IMR-90 (cell line): Measurements from ENCODE around the gene NR1H2. TPM values are rescaled to one million over a fixed set of nuclear protein-coding genes. Genes with fewer than 3 reads are reported as not detected.

Source experiments
- ATAC-seq: fragments of 200-7000 bp; cut with Tn5 transposase; 2 replicates; pipeline ENCODE4 v1.9.1; 2020; ENCODE audit warnings: low read depth, mild to moderate bottlenecking, moderate library complexity
- BruUV-seq: library from RNA; stranded (reverse); fragments of 400-500 nt; replicated peaks from 2 replicates; lab custom pipeline; 2021; lab: Mats Ljungman, UMichigan
- CTCF ChIA-PET: fragments of 300-600 bp; formaldehyde crosslinking; extraction: SDS; loops from one replicate; lab custom pipeline; 2021; ENCODE audit warnings: antibody characterized with exemption; lab: Yijun Ruan, JAX
- POLR2A ChIA-PET: fragments of 300-600 bp; sonication (Branson Sonifier 250); formaldehyde crosslinking; loops from one replicate; lab custom pipeline; 2022; ENCODE audit warnings: antibody characterized with exemption; ENCODE audit not compliant: unreplicated experiment; lab: Charles Lee
- DNase-seq: peaks from one replicate; pipeline ENCODE4 v3.0.0; 2013
- H2AFZ ChIP-seq: replicated peaks from 2 replicates; pipeline ENCODE3; 2013; ENCODE audit warnings: low read length, mild to moderate bottlenecking; ENCODE audit not compliant: poor library complexity
- H2AK5ac ChIP-seq: 2 replicates; pipeline ENCODE4 v1.6.1; 2013; ENCODE audit warnings: low read depth, low read length, inconsistent platforms
- H2AK9ac ChIP-seq: replicated peaks from 2 replicates; pipeline ENCODE3; 2013; ENCODE audit warnings: mild to moderate bottlenecking, low read depth, low read length, moderate library complexity; ENCODE audit not compliant: poor library complexity
- H2BK120ac ChIP-seq: 2 replicates; pipeline ENCODE4 v1.6.1; 2013; ENCODE audit warnings: low read depth, low read length, inconsistent platforms
- H2BK15ac ChIP-seq: 3 replicates; pipeline ENCODE4 v1.6.1; 2013; ENCODE audit warnings: low read depth, low read length, inconsistent platforms
- H2BK20ac ChIP-seq: 2 replicates; pipeline ENCODE4 v1.6.1; 2013; ENCODE audit warnings: low read depth, mild to moderate bottlenecking, inconsistent platforms, low read length, moderate library complexity
- H2BK5ac ChIP-seq: 2 replicates; pipeline ENCODE4 v1.6.1; 2013; ENCODE audit warnings: mild to moderate bottlenecking, low read depth, low read length, inconsistent platforms; ENCODE audit not compliant: poor library complexity, severe bottlenecking
- H3K14ac ChIP-seq: replicated peaks from 2 replicates; pipeline ENCODE4 v1.6.1; 2013; ENCODE audit warnings: low read depth, low read length, inconsistent platforms
- H3K18ac ChIP-seq: 2 replicates; pipeline ENCODE4 v1.6.1; 2013; ENCODE audit warnings: low read depth, low read length, control low read depth
- H3K23ac ChIP-seq: 2 replicates; pipeline ENCODE4 v1.6.1; 2013; ENCODE audit warnings: low read depth, low read length, inconsistent platforms
- H3K27ac ChIP-seq: 2 replicates; pipeline ENCODE4 v1.5.1; 2013; ENCODE audit warnings: mild to moderate bottlenecking, control low read depth, low read length; ENCODE audit not compliant: insufficient read depth
- H3K27me3 ChIP-seq: 2 replicates; pipeline ENCODE4 v1.6.1; 2013; ENCODE audit warnings: low read length; ENCODE audit not compliant: control insufficient read depth, insufficient read depth
- H3K36me3 ChIP-seq: 2 replicates; pipeline ENCODE4 v1.6.1; 2013; ENCODE audit warnings: low read length, mixed read lengths; ENCODE audit not compliant: control insufficient read depth, insufficient read depth
- H3K4ac ChIP-seq: 2 replicates; pipeline ENCODE4 v1.6.1; 2013; ENCODE audit warnings: low read depth, low read length, inconsistent platforms
- H3K4me1 ChIP-seq: 2 replicates; pipeline ENCODE4 v1.6.1; 2013; ENCODE audit warnings: low read length, mixed read lengths; ENCODE audit not compliant: control insufficient read depth, insufficient read depth
- H3K4me2 ChIP-seq: 2 replicates; pipeline ENCODE4 v1.6.1; 2013; ENCODE audit warnings: low read depth, mild to moderate bottlenecking, control low read depth, low read length, moderate library complexity
- H3K4me3 ChIP-seq: 2 replicates; pipeline ENCODE4 v1.5.1; 2013; ENCODE audit warnings: low read depth, mild to moderate bottlenecking, control low read depth, low read length, moderate library complexity; ENCODE audit not compliant: insufficient read depth
- H3K56ac ChIP-seq: 2 replicates; pipeline ENCODE4 v1.6.1; 2013; ENCODE audit warnings: low read length, inconsistent platforms; ENCODE audit not compliant: insufficient read depth; ENCODE audit errors: extremely low read depth
- H3K79me1 ChIP-seq, 2 experiments: 2 replicates each; pipeline ENCODE4 v1.6.1; 2013; ENCODE audit warnings: low read length in 2 of 2, inconsistent platforms in 1 of 2, low read depth in 1 of 2
- H3K9ac ChIP-seq: 2 replicates; pipeline ENCODE4 v1.6.1; 2013; ENCODE audit warnings: low read depth, low read length, control low read depth
- H3K9me1 ChIP-seq: 2 replicates; pipeline ENCODE4 v1.6.1; 2013; ENCODE audit warnings: low read length, inconsistent platforms; ENCODE audit not compliant: insufficient read depth
- H3K9me3 ChIP-seq: 2 replicates; pipeline ENCODE4 v1.6.1; 2013; ENCODE audit warnings: low read length; ENCODE audit not compliant: control insufficient read depth, insufficient read depth
- H4K20me1 ChIP-seq: 2 replicates; pipeline ENCODE4 v1.6.1; 2013; ENCODE audit warnings: low read length, inconsistent platforms; ENCODE audit not compliant: insufficient read depth
- H4K5ac ChIP-seq: 2 replicates; pipeline ENCODE4 v1.6.1; 2013; ENCODE audit warnings: mild to moderate bottlenecking, low read depth, low read length, control low read depth
- H4K8ac ChIP-seq, 2 experiments: 2 replicates each; pipeline ENCODE4 v1.6.1; 2013; ENCODE audit warnings: low read depth in 2 of 2, low read length in 2 of 2, control low read depth in 1 of 2, inconsistent platforms in 1 of 2
- H4K91ac ChIP-seq: 2 replicates; pipeline ENCODE4 v1.6.1; 2013; ENCODE audit warnings: low read depth, low read length, inconsistent platforms; ENCODE audit not compliant: insufficient read depth
- BHLHE40 ChIP-seq: fragments of 150-350 bp; IDR thresholded peaks from 2 replicates; pipeline ENCODE4 v1.6.1; 2016; ENCODE audit warnings: mild to moderate bottlenecking, low read depth, low read length
- CEBPB ChIP-seq: IDR thresholded peaks from 2 replicates; pipeline ENCODE4 v1.6.1; 2012; ENCODE audit warnings: low read depth, low read length, improper control_type of control experiment
- CHD1 ChIP-seq: IDR thresholded peaks from 2 replicates; pipeline ENCODE4 v1.6.1; 2012; ENCODE audit warnings: low read depth, low read length, improper control_type of control experiment
- CTCF ChIP-seq: conservative IDR thresholded peaks from 2 replicates; pipeline ENCODE4 v1.5.1; 2012; ENCODE audit warnings: mild to moderate bottlenecking, low read depth, low read length, improper control_type of control experiment
- FOS ChIP-seq: fragments of 150-350 bp; IDR thresholded peaks from 2 replicates; pipeline ENCODE4 v1.6.1; 2016; ENCODE audit warnings: low read depth, low read length
- MAFK ChIP-seq: IDR thresholded peaks from 2 replicates; pipeline ENCODE4 v1.6.1; 2012; ENCODE audit warnings: low read depth, low read length, improper control_type of control experiment
- MAZ ChIP-seq: IDR thresholded peaks from 2 replicates; pipeline ENCODE4 v1.6.1; 2012; ENCODE audit warnings: low read depth, mild to moderate bottlenecking, low read length, improper control_type of control experiment, moderate library complexity, borderline replicate concordance
- MXI1 ChIP-seq: IDR thresholded peaks from 2 replicates; pipeline ENCODE4 v1.6.1; 2012; ENCODE audit warnings: low read depth, mild to moderate bottlenecking, low read length, moderate library complexity, borderline replicate concordance
- NFE2L2 ChIP-seq: fragments of 150-350 bp; IDR thresholded peaks from 2 replicates; pipeline ENCODE4 v1.6.1; 2016; ENCODE audit warnings: low read depth, mild to moderate bottlenecking, low read length
- POLR2A ChIP-seq: IDR thresholded peaks from 2 replicates; pipeline ENCODE4 v1.6.1; 2012; ENCODE audit warnings: mild to moderate bottlenecking, low read depth, low read length
- RAD21 ChIP-seq: IDR thresholded peaks from 2 replicates; pipeline ENCODE4 v1.6.1; 2012; ENCODE audit warnings: low read length, improper control_type of control experiment
- RCOR1 ChIP-seq: IDR thresholded peaks from 2 replicates; pipeline ENCODE4 v1.6.1; 2012; ENCODE audit warnings: mild to moderate bottlenecking, low read length, improper control_type of control experiment; ENCODE audit not compliant: insufficient replicate concordance
- RFX5 ChIP-seq: IDR thresholded peaks from 2 replicates; pipeline ENCODE4 v1.8.0; 2012; ENCODE audit warnings: low read depth, mild to moderate bottlenecking, low read length, moderate library complexity
- SMC3 ChIP-seq: fragments of 150-350 bp; IDR thresholded peaks from 2 replicates; pipeline ENCODE4 v1.6.1; 2016; ENCODE audit warnings: low read depth, mild to moderate bottlenecking, antibody characterized with exemption, low read length, moderate library complexity
- WGBS, 2 experiments: methylation state at CpG; one replicate each; pipeline versions ENCODE4 v1.1.5 to v1.1.7; 2013; ENCODE audit warnings: missing lambda C conversion rate in 2 of 2; ENCODE audit not compliant: insufficient read length in 1 of 2; ENCODE audit errors: extremely low coverage in 2 of 2; 5-methylcytosine and 5-hydroxymethylcytosine counted together
- dilution Hi-C: fragments of 300-500 bp; cut with HindIII; formaldehyde crosslinking; loops from one replicate; pipeline ENCODE4 v1.14.3; 2018; ENCODE audit warnings: low sequenced_read_pairs; ENCODE audit not compliant: unreplicated experiment
- in situ Hi-C: fragments of 300-500 bp; cut with MboI; formaldehyde crosslinking; loops from 3 replicates; pipeline ENCODE4 v1.14.3; 2019; ENCODE audit warnings: low sequenced_read_pairs, inconsistent platforms, mixed read lengths
- intact Hi-C: fragments of 100-400 bp; cut with micrococcal nuclease; formaldehyde crosslinking; loops from 2 replicates; pipeline ENCODE4 v1.10.0; 2022
- polyA plus RNA-seq, 3 experiments: library from polyadenylated mRNA; depleted of rRNA; stranded (reverse); fragments of >200 nt; gene quantifications; 2 replicates each; pipeline ENCODE4 v1.2.3, GENCODE V29; 2012; ENCODE audit warnings: low replicate concordance in 1 of 3
- total RNA-seq: library from RNA; depleted of rRNA; stranded (reverse); fragments of >200 nt; gene quantifications from 2 replicates; pipeline ENCODE4 v1.2.3, GENCODE V29; 2012

The NR1H2 gene
- total and polyA plus RNA-seq, 2 of the 4 experiments (the other 2 are of a cell fraction): 37.8 to 48.4 TPM

- no peaks in the 10 kb centered on the region for H3K27me3 ChIP-seq
- H3K14ac ChIP-seq: no peak overlapping the region
- no peaks in the 10 kb centered on the region for H3K4me1 ChIP-seq
- H3K9me3 ChIP-seq: peaks cover 9% of the 10 kb centered on the region
- H4K8ac ChIP-seq: no peak overlapping the region
- no TSS peak for BruUV-seq
- H3K23ac ChIP-seq: no peak overlapping the region
- TF ChIP-seq BHLHE40 (no peak), RFX5 (no peak), MXI1 (no peak), CHD1 (no peak), POLR2A (no peak), FOS (no peak), CTCF (no peak), CEBPB (no peak), SMC3 (no peak), MAZ (no peak), MAFK (no peak), RAD21 (no peak), RCOR1 (no peak), NFE2L2 (no peak)
- no peak overlapping the region for H3K4me2 ChIP-seq
- no peak overlapping the region for H4K91ac ChIP-seq
- no peak for DNase-seq
- H3K4me3 ChIP-seq: no peak overlapping the region
- H2BK5ac ChIP-seq: no peak overlapping the region
- POLR2A ChIA-PET: no interaction called here
- H2BK20ac ChIP-seq: no peak overlapping the region
- no peak overlapping the region for H2AK9ac ChIP-seq
- H3K9me1 ChIP-seq: no peaks in the 10 kb centered on the region
- ATAC-seq: no peak
- CTCF ChIA-PET: no interaction called here
- H2BK15ac ChIP-seq: no peak overlapping the region
- intact Hi-C loops: no loop called here
- dilution Hi-C loops: no loop called here
- H3K56ac ChIP-seq: no peak overlapping the region
- no peak overlapping the region for H2BK120ac ChIP-seq
- H3K18ac ChIP-seq: no peak overlapping the region
- H3K79me1 ChIP-seq: no peaks in the 10 kb centered on the region
- no peak overlapping the region for H3K9ac ChIP-seq
- no peak overlapping the region for H3K4ac ChIP-seq
- 67% methylated on average over 2 of the region's 3 CpGs; no CpG with 5 or more reads in 1 of the 2 experiments for WGBS, 2 experiments
- in situ Hi-C loops: no loop called here
- no peaks in the 10 kb centered on the region for H4K20me1 ChIP-seq
- no peaks in the 10 kb centered on the region for H3K36me3 ChIP-seq
- no peak overlapping the region for H2AFZ ChIP-seq
- H2AK5ac ChIP-seq: no peak overlapping the region
- H3K27ac ChIP-seq: no peak overlapping the region
- H4K5ac ChIP-seq: no peak overlapping the region
Measured at GRCh38 chr19:50341091-50341564, 35.1 kb upstream of the NR1H2 start.
